Panc1 (cell line): ENCODE results near the gene SPINT1. TPM values are rescaled to one million over a fixed set of nuclear protein-coding genes. Genes with fewer than 3 reads are reported as not detected.

Experiments
- ATAC-seq: fragments of 200-7000 bp; cut with Tn5 transposase; 2 replicates; pipeline ENCODE4 v1.9.1; 2020; ENCODE audit warnings: mild to moderate bottlenecking, moderate library complexity
- BruUV-seq: library from RNA; stranded (reverse); fragments of 400-500 nt; replicated peaks from 2 replicates; lab custom pipeline; 2021; lab: Mats Ljungman, UMichigan
- CTCF ChIA-PET: fragments of 300-600 bp; sonication (Branson Sonifier 250); formaldehyde crosslinking; loops from one replicate; lab custom pipeline; 2022; ENCODE audit warnings: antibody characterized with exemption; lab: Charles Lee
- POLR2A ChIA-PET: fragments of 300-600 bp; sonication (Branson Sonifier 250); formaldehyde crosslinking; loops from one replicate; lab custom pipeline; 2022; ENCODE audit warnings: antibody characterized with exemption; lab: Charles Lee
- DNase-seq: peaks from one replicate; pipeline ENCODE4 v3.0.0-alpha.2; 2010; ENCODE audit warnings: low read depth, low spot score
- H3K27ac ChIP-seq: 2 replicates; pipeline ENCODE4 v1.5.1; 2011; ENCODE audit warnings: mild to moderate bottlenecking, low read length, inconsistent platforms
- H3K27me3 ChIP-seq: fragments of 200-500 bp; sonication (Bioruptor generic); 2 replicates; pipeline ENCODE4 v1.6.0; 2014; ENCODE audit warnings: low read length, inconsistent platforms; ENCODE audit not compliant: control insufficient read depth, insufficient read depth
- H3K36me3 ChIP-seq: fragments of 200-500 bp; sonication (Bioruptor generic); 2 replicates; pipeline ENCODE4 v1.5.1; 2014; ENCODE audit warnings: inconsistent platforms, mild to moderate bottlenecking, low read length, moderate library complexity; ENCODE audit not compliant: control insufficient read depth, insufficient read depth
- H3K4me1 ChIP-seq: 2 replicates; pipeline ENCODE4 v1.5.1; 2011; ENCODE audit warnings: inconsistent platforms, mild to moderate bottlenecking, low read length, moderate library complexity; ENCODE audit not compliant: control insufficient read depth, insufficient read depth
- H3K4me3 ChIP-seq, 2 experiments: 2 replicates each; pipeline ENCODE4 v1.5.1; 2011 to 2012; ENCODE audit warnings: low read depth in 2 of 2, low read length in 2 of 2, mild to moderate bottlenecking in 2 of 2, inconsistent platforms in 1 of 2, moderate library complexity in 1 of 2
- H3K9me3 ChIP-seq: fragments of 200-500 bp; sonication (Bioruptor generic); 2 replicates; pipeline ENCODE4 v1.5.1; 2014; ENCODE audit warnings: low read depth, mild to moderate bottlenecking, inconsistent platforms, low read length, moderate library complexity; ENCODE audit not compliant: control insufficient read depth, insufficient read depth
- POLR2AphosphoS5 ChIP-seq: IDR thresholded peaks from 2 replicates; pipeline ENCODE4 v1.6.1; 2012; ENCODE audit warnings: mild to moderate bottlenecking, low read depth, low read length, moderate library complexity
- SIN3A ChIP-seq: IDR thresholded peaks from 2 replicates; pipeline ENCODE4 v1.6.1; 2012; ENCODE audit warnings: low read depth, mild to moderate bottlenecking, low read length, moderate library complexity, borderline replicate concordance; ENCODE audit not compliant: insufficient read depth
- TCF7L2 ChIP-seq: IDR thresholded peaks from 2 replicates; pipeline ENCODE4 v1.6.1; 2011; ENCODE audit warnings: mild to moderate bottlenecking, low read depth, low read length, inconsistent platforms
- in situ Hi-C: cut with HindIII; loops from 2 replicates; pipeline ENCODE4 v1.10.0; 2016; ENCODE audit warnings: low sequenced_read_pairs, low pct_unique_long_range_greater_than_20kb
- intact Hi-C: fragments of 100-400 bp; cut with micrococcal nuclease; formaldehyde crosslinking; loops from one replicate; pipeline ENCODE4 v1.10.0; 2022; ENCODE audit not compliant: unreplicated experiment
- total RNA-seq: library from RNA; stranded (reverse); gene quantifications from one replicate; pipeline ENCODE4 v1.2.1, GENCODE V29; 2021; ENCODE audit not compliant: unreplicated experiment
- TF ChIP-seq, protein P1 (sequence below), 2 experiments: IDR thresholded peaks; 2 replicates each; pipeline ENCODE4 v1.6.1; 2011 to 2012; ENCODE audit warnings: low read depth in 2 of 2, control low read depth in 1 of 2, low read length in 1 of 2, mild to moderate bottlenecking in 1 of 2, moderate library complexity in 1 of 2; ENCODE audit not compliant: insufficient read depth in 1 of 2
- TF ChIP-seq, protein P2 (sequence below): fragments of 450-650 bp; IDR thresholded peaks from 2 replicates; pipeline ENCODE4 v1.5.1; 2017; ENCODE audit warnings: mild to moderate bottlenecking

The SPINT1 gene
- total RNA-seq, 1 experiment from 2014 or later, result 32.7 TPM

- Histone ChIP-seq H3K36me3 (no peaks in the 10 kb centered on the region), H3K9me3 (no peaks in the 10 kb centered on the region), H3K4me3 (no peak overlapping the region), H3K27me3 (no peaks in the 10 kb centered on the region), H3K27ac (no peak overlapping the region), H3K4me1 (peaks cover 9% of the 10 kb centered on the region; the same call in 1 of the 2 replicates)
- intact Hi-C loops, result no loop called here
- no peak for DNase-seq
- in situ Hi-C loops, result no loop called here
- TF ChIP-seq TCF7L2 (no peak), POLR2AphosphoS5 (no peak), SIN3A (no peak)
- TF ChIP-seq, protein P1, sequence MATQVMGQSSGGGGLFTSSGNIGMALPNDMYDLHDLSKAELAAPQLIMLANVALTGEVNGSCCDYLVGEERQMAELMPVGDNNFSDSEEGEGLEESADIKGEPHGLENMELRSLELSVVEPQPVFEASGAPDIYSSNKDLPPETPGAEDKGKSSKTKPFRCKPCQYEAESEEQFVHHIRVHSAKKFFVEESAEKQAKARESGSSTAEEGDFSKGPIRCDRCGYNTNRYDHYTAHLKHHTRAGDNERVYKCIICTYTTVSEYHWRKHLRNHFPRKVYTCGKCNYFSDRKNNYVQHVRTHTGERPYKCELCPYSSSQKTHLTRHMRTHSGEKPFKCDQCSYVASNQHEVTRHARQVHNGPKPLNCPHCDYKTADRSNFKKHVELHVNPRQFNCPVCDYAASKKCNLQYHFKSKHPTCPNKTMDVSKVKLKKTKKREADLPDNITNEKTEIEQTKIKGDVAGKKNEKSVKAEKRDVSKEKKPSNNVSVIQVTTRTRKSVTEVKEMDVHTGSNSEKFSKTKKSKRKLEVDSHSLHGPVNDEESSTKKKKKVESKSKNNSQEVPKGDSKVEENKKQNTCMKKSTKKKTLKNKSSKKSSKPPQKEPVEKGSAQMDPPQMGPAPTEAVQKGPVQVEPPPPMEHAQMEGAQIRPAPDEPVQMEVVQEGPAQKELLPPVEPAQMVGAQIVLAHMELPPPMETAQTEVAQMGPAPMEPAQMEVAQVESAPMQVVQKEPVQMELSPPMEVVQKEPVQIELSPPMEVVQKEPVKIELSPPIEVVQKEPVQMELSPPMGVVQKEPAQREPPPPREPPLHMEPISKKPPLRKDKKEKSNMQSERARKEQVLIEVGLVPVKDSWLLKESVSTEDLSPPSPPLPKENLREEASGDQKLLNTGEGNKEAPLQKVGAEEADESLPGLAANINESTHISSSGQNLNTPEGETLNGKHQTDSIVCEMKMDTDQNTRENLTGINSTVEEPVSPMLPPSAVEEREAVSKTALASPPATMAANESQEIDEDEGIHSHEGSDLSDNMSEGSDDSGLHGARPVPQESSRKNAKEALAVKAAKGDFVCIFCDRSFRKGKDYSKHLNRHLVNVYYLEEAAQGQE (IDR thresholded peaks at IDR 0.05; ENCODE audit: insufficient read depth in 1 of 2, low read depth in 2 of 2, low read length in 1 of 2), result no peak
- TF ChIP-seq, protein P2, sequence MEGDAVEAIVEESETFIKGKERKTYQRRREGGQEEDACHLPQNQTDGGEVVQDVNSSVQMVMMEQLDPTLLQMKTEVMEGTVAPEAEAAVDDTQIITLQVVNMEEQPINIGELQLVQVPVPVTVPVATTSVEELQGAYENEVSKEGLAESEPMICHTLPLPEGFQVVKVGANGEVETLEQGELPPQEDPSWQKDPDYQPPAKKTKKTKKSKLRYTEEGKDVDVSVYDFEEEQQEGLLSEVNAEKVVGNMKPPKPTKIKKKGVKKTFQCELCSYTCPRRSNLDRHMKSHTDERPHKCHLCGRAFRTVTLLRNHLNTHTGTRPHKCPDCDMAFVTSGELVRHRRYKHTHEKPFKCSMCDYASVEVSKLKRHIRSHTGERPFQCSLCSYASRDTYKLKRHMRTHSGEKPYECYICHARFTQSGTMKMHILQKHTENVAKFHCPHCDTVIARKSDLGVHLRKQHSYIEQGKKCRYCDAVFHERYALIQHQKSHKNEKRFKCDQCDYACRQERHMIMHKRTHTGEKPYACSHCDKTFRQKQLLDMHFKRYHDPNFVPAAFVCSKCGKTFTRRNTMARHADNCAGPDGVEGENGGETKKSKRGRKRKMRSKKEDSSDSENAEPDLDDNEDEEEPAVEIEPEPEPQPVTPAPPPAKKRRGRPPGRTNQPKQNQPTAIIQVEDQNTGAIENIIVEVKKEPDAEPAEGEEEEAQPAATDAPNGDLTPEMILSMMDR, result no peak
- no TSS peak for BruUV-seq
- ChIA-PET CTCF (no interaction called here), POLR2A (no interaction called here)
- no peak for ATAC-seq
These were observed 11.9 kb downstream of the SPINT1 start for GRCh38 chr15:40855706-40856234.

DNA sequence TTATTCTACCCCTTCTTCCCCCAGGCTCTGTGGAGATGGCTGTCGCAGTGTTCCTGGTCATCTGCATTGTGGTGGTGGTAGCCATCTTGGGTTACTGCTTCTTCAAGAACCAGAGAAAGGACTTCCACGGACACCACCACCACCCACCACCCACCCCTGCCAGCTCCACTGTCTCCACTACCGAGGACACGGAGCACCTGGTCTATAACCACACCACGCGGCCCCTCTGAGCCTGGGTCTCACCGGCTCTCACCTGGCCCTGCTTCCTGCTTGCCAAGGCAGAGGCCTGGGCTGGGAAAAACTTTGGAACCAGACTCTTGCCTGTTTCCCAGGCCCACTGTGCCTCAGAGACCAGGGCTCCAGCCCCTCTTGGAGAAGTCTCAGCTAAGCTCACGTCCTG, 12.9 kb downstream of the SPINT1 start:
- Histone ChIP-seq H3K36me3 (no peaks in the 10 kb centered on the region), H3K4me3 (no peak overlapping the region), H3K9me3 (no peaks in the 10 kb centered on the region), H3K4me1 (peaks cover 9% of the 10 kb centered on the region; the same call in 1 of the 2 replicates), H3K27ac (no peak overlapping the region), H3K27me3 (no peaks in the 10 kb centered on the region)
- in situ Hi-C loops, result no loop called here
- TF ChIP-seq TCF7L2, result no peak
- TF ChIP-seq, protein P2, result no peak
- BruUV-seq, result no TSS peak
- ATAC-seq (no peak), DNase-seq (no peak)
- ChIA-PET POLR2A (no interaction called here), CTCF (interaction anchor here (0.6 to 3.9 kb wide), 5 partner anchors 10 to 38 kb away, joined by 3 to 74 read pairs (median 65); partner anchors contain the start of genes RHOV and VPS18)
- intact Hi-C loops, result no loop called here
